HL-60 (cell line): ENCODE measurements around the gene RDH16.
"Not testable (repeated sequence)": the region's sequence is repeated elsewhere in the genome, so short reads cannot be mapped to it uniquely, and the experiment has no call there.

Experiments used
- DNase-seq, 2 experiments: peaks; one replicate each; pipeline ENCODE4 v3.0.0-alpha.2; 2010 to 2020; ENCODE audit warnings: low read depth in 1 of 2, low spot score in 1 of 2
- H3K27ac ChIP-seq: fragments of 250-450 bp; sonication (Bioruptor Pico); replicated peaks from 2 replicates; pipeline ENCODE4 v1.5.1; 2020; ENCODE audit warnings: mild to moderate bottlenecking, moderate library complexity
- H3K27me3 ChIP-seq: fragments of 250-450 bp; sonication (Bioruptor Pico); 2 replicates; pipeline ENCODE4 v1.5.1; 2021; ENCODE audit warnings: mild to moderate bottlenecking, moderate library complexity; ENCODE audit not compliant: insufficient read depth, poor library complexity, severe bottlenecking
- H3K4me3 ChIP-seq: replicated peaks from 2 replicates; pipeline ENCODE4 v1.5.1; 2011; ENCODE audit warnings: mild to moderate bottlenecking, control low read depth, low read length; ENCODE audit not compliant: insufficient read depth
- GABPA ChIP-seq: IDR thresholded peaks from 2 replicates; pipeline ENCODE4 v1.6.1; 2012; ENCODE audit warnings: low read depth
- POLR2AphosphoS5 ChIP-seq: IDR thresholded peaks from 2 replicates; pipeline ENCODE4 v1.6.1; 2012; ENCODE audit warnings: low read depth
- SPI1 ChIP-seq: IDR thresholded peaks from 2 replicates; pipeline ENCODE4 v1.6.1; 2012; ENCODE audit warnings: low read depth, mild to moderate bottlenecking, borderline replicate concordance
- TF ChIP-seq, protein P1 (sequence below): IDR thresholded peaks from one replicate; pipeline ENCODE4 v1.5.1; 2011; ENCODE audit warnings: low read length, control low read depth, inconsistent platforms; ENCODE audit not compliant: insufficient read depth
- TF ChIP-seq, protein P2 (sequence below): IDR thresholded peaks from 2 replicates; pipeline ENCODE4 v1.6.1; 2012; ENCODE audit warnings: low read depth; ENCODE audit not compliant: insufficient replicate concordance

The RDH16 gene

DNA sequence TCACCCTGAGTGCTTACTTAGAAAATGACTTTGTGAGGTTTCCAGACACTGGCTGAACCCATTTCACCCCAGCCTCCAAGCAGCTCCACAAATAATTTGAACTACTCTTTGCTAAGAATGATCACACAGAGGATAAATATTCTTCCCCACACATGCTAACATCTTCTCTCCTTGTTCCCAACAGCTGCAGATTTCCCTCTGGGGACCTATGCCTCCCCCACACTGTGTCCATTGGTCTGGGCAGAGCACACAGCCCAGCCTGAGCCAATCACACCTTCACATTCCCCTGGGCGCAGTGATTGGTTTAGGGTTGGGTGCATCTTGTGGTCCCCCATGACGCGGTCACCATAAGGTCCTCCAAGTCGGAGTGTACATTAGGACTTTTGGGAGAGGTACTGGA is 30.1 kb downstream of the RDH16 start:
- Histone ChIP-seq H3K27ac (no peak overlapping the region), H3K4me3 (no peak overlapping the region), H3K27me3 (no peaks in the 10 kb centered on the region)
- TF ChIP-seq SPI1 = no peak
- TF ChIP-seq POLR2AphosphoS5 = no peak
- TF ChIP-seq, protein P1, sequence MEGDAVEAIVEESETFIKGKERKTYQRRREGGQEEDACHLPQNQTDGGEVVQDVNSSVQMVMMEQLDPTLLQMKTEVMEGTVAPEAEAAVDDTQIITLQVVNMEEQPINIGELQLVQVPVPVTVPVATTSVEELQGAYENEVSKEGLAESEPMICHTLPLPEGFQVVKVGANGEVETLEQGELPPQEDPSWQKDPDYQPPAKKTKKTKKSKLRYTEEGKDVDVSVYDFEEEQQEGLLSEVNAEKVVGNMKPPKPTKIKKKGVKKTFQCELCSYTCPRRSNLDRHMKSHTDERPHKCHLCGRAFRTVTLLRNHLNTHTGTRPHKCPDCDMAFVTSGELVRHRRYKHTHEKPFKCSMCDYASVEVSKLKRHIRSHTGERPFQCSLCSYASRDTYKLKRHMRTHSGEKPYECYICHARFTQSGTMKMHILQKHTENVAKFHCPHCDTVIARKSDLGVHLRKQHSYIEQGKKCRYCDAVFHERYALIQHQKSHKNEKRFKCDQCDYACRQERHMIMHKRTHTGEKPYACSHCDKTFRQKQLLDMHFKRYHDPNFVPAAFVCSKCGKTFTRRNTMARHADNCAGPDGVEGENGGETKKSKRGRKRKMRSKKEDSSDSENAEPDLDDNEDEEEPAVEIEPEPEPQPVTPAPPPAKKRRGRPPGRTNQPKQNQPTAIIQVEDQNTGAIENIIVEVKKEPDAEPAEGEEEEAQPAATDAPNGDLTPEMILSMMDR = no peak
- TF ChIP-seq, protein P2, sequence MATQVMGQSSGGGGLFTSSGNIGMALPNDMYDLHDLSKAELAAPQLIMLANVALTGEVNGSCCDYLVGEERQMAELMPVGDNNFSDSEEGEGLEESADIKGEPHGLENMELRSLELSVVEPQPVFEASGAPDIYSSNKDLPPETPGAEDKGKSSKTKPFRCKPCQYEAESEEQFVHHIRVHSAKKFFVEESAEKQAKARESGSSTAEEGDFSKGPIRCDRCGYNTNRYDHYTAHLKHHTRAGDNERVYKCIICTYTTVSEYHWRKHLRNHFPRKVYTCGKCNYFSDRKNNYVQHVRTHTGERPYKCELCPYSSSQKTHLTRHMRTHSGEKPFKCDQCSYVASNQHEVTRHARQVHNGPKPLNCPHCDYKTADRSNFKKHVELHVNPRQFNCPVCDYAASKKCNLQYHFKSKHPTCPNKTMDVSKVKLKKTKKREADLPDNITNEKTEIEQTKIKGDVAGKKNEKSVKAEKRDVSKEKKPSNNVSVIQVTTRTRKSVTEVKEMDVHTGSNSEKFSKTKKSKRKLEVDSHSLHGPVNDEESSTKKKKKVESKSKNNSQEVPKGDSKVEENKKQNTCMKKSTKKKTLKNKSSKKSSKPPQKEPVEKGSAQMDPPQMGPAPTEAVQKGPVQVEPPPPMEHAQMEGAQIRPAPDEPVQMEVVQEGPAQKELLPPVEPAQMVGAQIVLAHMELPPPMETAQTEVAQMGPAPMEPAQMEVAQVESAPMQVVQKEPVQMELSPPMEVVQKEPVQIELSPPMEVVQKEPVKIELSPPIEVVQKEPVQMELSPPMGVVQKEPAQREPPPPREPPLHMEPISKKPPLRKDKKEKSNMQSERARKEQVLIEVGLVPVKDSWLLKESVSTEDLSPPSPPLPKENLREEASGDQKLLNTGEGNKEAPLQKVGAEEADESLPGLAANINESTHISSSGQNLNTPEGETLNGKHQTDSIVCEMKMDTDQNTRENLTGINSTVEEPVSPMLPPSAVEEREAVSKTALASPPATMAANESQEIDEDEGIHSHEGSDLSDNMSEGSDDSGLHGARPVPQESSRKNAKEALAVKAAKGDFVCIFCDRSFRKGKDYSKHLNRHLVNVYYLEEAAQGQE = no peak
- no peak for TF ChIP-seq GABPA
- DNase-seq = no peak

DNA sequence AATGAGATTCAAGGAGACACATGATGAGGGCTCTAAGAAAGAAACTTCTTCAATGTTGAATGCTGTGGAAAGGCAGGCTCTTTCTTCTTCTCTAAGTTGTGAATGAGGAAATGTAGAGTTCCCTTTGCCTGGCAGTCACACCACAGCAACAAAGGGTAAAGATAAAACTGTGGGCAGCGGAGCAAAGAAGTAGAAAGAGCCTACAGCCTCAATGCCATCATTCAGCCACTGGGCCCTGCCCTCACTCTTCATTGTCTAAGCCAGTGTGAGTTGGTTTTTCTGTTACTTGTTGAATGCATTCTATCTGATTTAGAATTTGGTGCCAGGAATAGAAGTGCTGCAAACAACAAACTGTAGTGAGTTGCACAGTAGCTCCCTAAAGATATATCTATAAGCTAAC is 35.4 kb downstream of the RDH16 start:
- Histone ChIP-seq H3K27ac (no peak overlapping the region), H3K4me3 (no peak overlapping the region), H3K27me3 (no peaks in the 10 kb centered on the region)
- TF ChIP-seq, protein P2 = no peak
- TF ChIP-seq POLR2AphosphoS5 (no peak), GABPA (no peak), SPI1 (peak; percentile 67; the same call in 1 of the 2 replicates)
- TF ChIP-seq, protein P1 = no peak
- DNase-seq = peak in 1 of 2 experiments; percentile 54

DNA sequence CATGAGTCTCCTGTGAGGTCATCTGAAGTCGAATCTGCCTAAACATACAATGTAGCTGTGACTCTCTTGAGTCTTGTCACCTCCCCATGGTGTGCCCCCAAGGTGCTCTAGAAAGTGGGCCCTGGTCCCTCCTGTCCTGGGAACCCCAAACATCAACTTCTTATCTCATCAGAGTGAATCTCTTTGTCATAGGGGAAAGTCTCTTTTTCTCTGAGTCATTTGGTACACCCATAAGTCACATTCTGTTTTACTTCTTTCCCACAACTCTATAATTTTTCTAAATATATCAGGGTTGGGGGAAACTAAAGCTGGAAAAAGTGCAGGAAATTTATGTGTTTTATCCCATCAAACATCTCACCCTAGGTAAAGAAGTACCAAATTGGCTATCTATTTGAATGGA is 36.1 kb downstream of the RDH16 start:
- DNase-seq = no peak
- H3K27me3 ChIP-seq = no peaks in the 10 kb centered on the region
- no peak overlapping the region for H3K4me3 ChIP-seq
- H3K27ac ChIP-seq = no peak overlapping the region
- TF ChIP-seq POLR2AphosphoS5 (no peak), GABPA (no peak), SPI1 (no peak)
- TF ChIP-seq, protein P2 = no peak
- TF ChIP-seq, protein P1 = no peak

DNA sequence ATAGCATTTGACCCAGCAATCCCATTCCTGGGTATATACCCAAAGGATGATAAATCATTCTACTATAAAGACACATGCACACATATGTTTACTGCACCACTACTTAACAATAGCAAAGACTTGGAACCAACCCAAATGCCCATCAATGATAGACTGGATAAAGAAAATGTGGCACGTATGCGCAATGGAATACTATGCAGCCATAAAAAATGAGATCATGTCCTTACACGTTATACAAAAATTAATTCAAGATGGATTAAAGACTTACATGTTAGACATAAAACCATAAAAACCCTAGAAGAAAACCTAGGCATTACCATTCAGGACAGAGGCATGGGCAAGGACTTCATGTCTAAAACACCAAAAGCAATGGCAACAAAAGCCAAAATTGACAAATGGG is 39.3 kb downstream of the RDH16 start:
- DNase-seq, H3K27ac ChIP-seq, H3K4me3 ChIP-seq, H3K27me3 ChIP-seq: not testable (repeated sequence)
